GM12878 (cell line): ENCODE measurements around the gene SYT10. TPM values are rescaled to one million over a fixed set of nuclear protein-coding genes. Genes with fewer than 3 reads are reported as not detected.

Source experiments
- ATAC-seq: fragments of 200-7000 bp; cut with Tn5 transposase; 3 replicates; pipeline ENCODE4 v1.9.1; 2020; ENCODE audit warnings: mild to moderate bottlenecking, moderate library complexity
- BruUV-seq: library from RNA; stranded (reverse); fragments of 400-500 nt; replicated peaks from 2 replicates; lab custom pipeline; 2021; lab: Mats Ljungman, UMichigan
- CTCF ChIA-PET: fragments of 300-600 bp; sonication (Branson Sonifier 250); formaldehyde crosslinking; extraction: SDS; loops from one replicate; lab custom pipeline; 2021; ENCODE audit warnings: inconsistent platforms; lab: Yijun Ruan, JAX
- POLR2A ChIA-PET: fragments of 350-600 bp; formaldehyde crosslinking; extraction: SDS; loops from one replicate; lab custom pipeline; 2021; ENCODE audit warnings: inconsistent platforms; lab: Charles Lee
- RAD21 ChIA-PET: fragments of 300-600 bp; sonication (Branson Sonifier 250); formaldehyde crosslinking; loops from one replicate; lab custom pipeline; 2023; ENCODE audit warnings: antibody characterized with exemption; ENCODE audit not compliant: unreplicated experiment; lab: Charles Lee
- SMC1A ChIA-PET: fragments of 300-600 bp; sonication (Branson Sonifier 250); formaldehyde crosslinking; loops from one replicate; lab custom pipeline; 2023; ENCODE audit not compliant: unreplicated experiment, uncharacterized antibody; lab: Charles Lee
- DNase-seq: peaks from one replicate; pipeline ENCODE4 v3.0.0-alpha.2; 2011; ENCODE audit warnings: low read depth, low spot score
- FAIRE-seq: peaks from 3 replicates; lab custom pipeline; 2011; peaks lifted over from hg19 to GRCh38; lab: Jason Lieb, UNC
- H2AFZ ChIP-seq: 2 replicates; pipeline ENCODE4 v1.6.0; 2011; ENCODE audit warnings: low read depth, low read length, control low read depth; ENCODE audit not compliant: control insufficient read depth
- H3K27ac ChIP-seq: 2 replicates; pipeline ENCODE4 v1.5.1; 2011; ENCODE audit warnings: control low read depth; ENCODE audit not compliant: control insufficient read depth, insufficient read depth
- H3K27me3 ChIP-seq, 2 experiments: replicated peaks in 1 of 2; 2 replicates each; pipeline versions ENCODE4 v1.6.0 to v1.6.1; 2011; ENCODE audit warnings: low read length in 1 of 2; ENCODE audit not compliant: control insufficient read depth in 2 of 2, insufficient read depth in 2 of 2
- H3K36me3 ChIP-seq, 2 experiments: 2 replicates each; pipeline ENCODE4 v1.5.1; 2011; ENCODE audit warnings: low read length in 1 of 2; ENCODE audit not compliant: control insufficient read depth in 2 of 2, insufficient read depth in 2 of 2
- H3K4me1 ChIP-seq: 2 replicates; pipeline ENCODE4 v1.6.1; 2011; ENCODE audit warnings: mild to moderate bottlenecking, low read length, moderate library complexity, mixed read lengths; ENCODE audit not compliant: control insufficient read depth, insufficient read depth
- H3K4me2 ChIP-seq: 2 replicates; pipeline ENCODE4 v1.6.0; 2011; ENCODE audit warnings: control low read depth; ENCODE audit not compliant: control insufficient read depth, insufficient read depth
- H3K4me3 ChIP-seq: fragments of 200-600 bp; sonication (generic); 2 replicates; pipeline ENCODE4 v1.5.1; 2016
- H3K79me2 ChIP-seq: 2 replicates; pipeline ENCODE4 v1.6.0; 2011; ENCODE audit warnings: low read length; ENCODE audit not compliant: control insufficient read depth, insufficient read depth
- H3K9ac ChIP-seq: 2 replicates; pipeline ENCODE4 v1.8.0; 2011; ENCODE audit warnings: low read length, control low read depth, mixed read lengths; ENCODE audit not compliant: control insufficient read depth, insufficient read depth
- H3K9me3 ChIP-seq: replicated peaks from 3 replicates; pipeline ENCODE4 v1.5.1; 2011; ENCODE audit warnings: mild to moderate bottlenecking, low read length; ENCODE audit not compliant: control insufficient read depth, insufficient read depth
- H4K20me1 ChIP-seq: 2 replicates; pipeline ENCODE4 v1.6.0; 2011; ENCODE audit not compliant: control insufficient read depth, insufficient read depth
- CBX5 ChIP-seq: sonication (generic); IDR thresholded peaks from 2 replicates; pipeline ENCODE4 v1.6.1; 2016; ENCODE audit warnings: low read depth, moderate library complexity, mild to moderate bottlenecking, inconsistent platforms
- DPF2 ChIP-seq: fragments of 450-650 bp; IDR thresholded peaks from 2 replicates; pipeline ENCODE4 v1.6.1; 2017; ENCODE audit warnings: mild to moderate bottlenecking
- MEF2B ChIP-seq: fragments of 450-650 bp; IDR thresholded peaks from 2 replicates; pipeline ENCODE4 v1.6.1; 2018; ENCODE audit warnings: mild to moderate bottlenecking, moderate library complexity; ENCODE audit not compliant: partially characterized antibody, poor library complexity, severe bottlenecking
- MTA2 ChIP-seq: fragments of 450-650 bp; IDR thresholded peaks from 2 replicates; pipeline ENCODE4 v1.6.1; 2016; ENCODE audit warnings: low read depth, mild to moderate bottlenecking, moderate library complexity
- NBN ChIP-seq: fragments of 450-650 bp; IDR thresholded peaks from 2 replicates; pipeline ENCODE4 v1.6.1; 2016
- RAD51 ChIP-seq: fragments of 450-650 bp; IDR thresholded peaks from 2 replicates; pipeline ENCODE4 v1.6.1; 2016; ENCODE audit warnings: moderate library complexity, mild to moderate bottlenecking, inconsistent platforms
- RBBP5 ChIP-seq: fragments of 200-600 bp; sonication (generic); conservative IDR thresholded peaks from 2 replicates; pipeline ENCODE4 v1.6.1; 2016
- ZNF384 ChIP-seq: IDR thresholded peaks from 2 replicates; pipeline ENCODE4 v1.6.1; 2012; ENCODE audit warnings: low read depth, mild to moderate bottlenecking, low read length, improper control_type of control experiment, borderline replicate concordance
- WGBS: methylation state at CpG from one replicate; pipeline ENCODE4 v1.1.6; 2016; ENCODE audit warnings: low lambda C conversion rate; ENCODE audit not compliant: insufficient replicate concordance, insufficient coverage; ENCODE audit errors: missing lambda C conversion rate; 5-methylcytosine and 5-hydroxymethylcytosine counted together
- in situ Hi-C: fragments of 300-500 bp; cut with MboI; formaldehyde crosslinking; loops from 9 replicates; pipeline ENCODE4 v1.14.3; 2018; ENCODE audit warnings: mixed read lengths
- intact Hi-C: fragments of 100-400 bp; cut with micrococcal nuclease; formaldehyde crosslinking; loops from one replicate; pipeline ENCODE4 v1.14.2; 2022; ENCODE audit not compliant: unreplicated experiment
- polyA plus RNA-seq, 11 experiments: library from polyadenylated mRNA; depleted of rRNA in 4 of 11; unstranded in 6 of 11; stranded (reverse) in 5 of 11; fragments of >200 nt; fragmentation: Nextera tagmentation in 4 of 11; fragmentation: Illumina TruSeq in 1 of 11; extraction: Ambion mirVana in 4 of 11; extraction: Trizol in 1 of 11; gene quantifications; 1 replicate in 1 of 11; 2 replicates in 10 of 11; pipeline versions ENCODE4 v1.2.1 to v1.2.3, GENCODE V29; 2011 to 2016; ENCODE audit warnings: inconsistent platforms in 2 of 11, missing spikeins in 2 of 11, low read depth in 1 of 11
- total RNA-seq, 4 experiments: library from RNA; depleted of rRNA in 3 of 4; stranded (reverse); fragments of >200 nt in 3 of 4; fragmentation: Illumina TruSeq in 1 of 4; extraction: Trizol in 1 of 4; gene quantifications; 2 replicates each; pipeline versions ENCODE4 v1.2.1 to v1.2.3, GENCODE V29; 2013 to 2021
- TF ChIP-seq, protein P1 (sequence below): IDR thresholded peaks from 2 replicates; pipeline ENCODE4 v1.6.1; 2011; ENCODE audit warnings: borderline replicate concordance, low read depth, mild to moderate bottlenecking, moderate library complexity, low read length; ENCODE audit not compliant: insufficient read depth, poor library complexity, severe bottlenecking
- TF ChIP-seq, protein P2 (sequence below): IDR thresholded peaks from 2 replicates; pipeline ENCODE4 v1.6.1; 2011; ENCODE audit warnings: low read depth, mild to moderate bottlenecking, low read length, moderate library complexity, borderline replicate concordance; ENCODE audit errors: extremely low read depth

The SYT10 gene
- total and polyA plus RNA-seq, 10 of the 15 experiments (the other 5 are each of a cell fraction or from before 2014, with no cell fraction given), result 0.05 TPM; not detected in 9

DNA sequence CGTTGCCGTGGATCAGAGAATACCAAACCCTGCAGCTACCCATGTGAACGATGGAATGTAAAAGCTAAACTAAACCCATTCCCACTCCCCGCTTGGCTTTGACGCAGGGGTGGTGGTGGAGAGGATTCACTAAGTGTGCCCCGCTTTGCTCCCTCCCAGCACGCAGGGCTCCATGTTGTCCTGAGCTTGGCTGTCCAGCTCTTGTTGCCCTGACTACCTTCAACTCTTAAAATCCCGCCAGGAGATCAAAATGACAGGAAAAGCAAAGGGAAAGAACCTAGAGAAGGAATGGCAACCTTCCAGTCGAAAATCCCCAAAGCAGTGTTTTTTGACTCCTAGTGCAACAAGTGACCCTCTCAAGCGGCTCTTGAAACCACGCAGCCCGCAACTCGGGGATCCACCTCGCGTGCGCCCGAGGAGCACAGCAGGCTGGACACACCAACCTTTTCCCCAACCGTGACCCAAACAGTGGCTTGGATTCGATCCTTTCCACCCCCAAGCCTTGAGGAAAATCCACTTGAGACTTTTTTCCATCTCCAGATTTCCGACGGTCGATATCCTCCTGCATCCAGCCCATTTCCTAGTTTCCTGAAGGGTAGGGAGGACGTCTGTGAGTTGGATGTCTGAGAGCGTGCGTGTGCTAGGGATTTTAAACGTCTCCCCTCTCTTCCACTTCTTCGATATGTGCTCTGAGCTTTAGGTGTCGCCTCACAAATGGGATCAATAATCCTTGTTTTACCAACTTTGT, 1.4 kb downstream of the SYT10 start:
- Histone ChIP-seq H3K79me2 (no peaks in the 10 kb centered on the region), H3K4me1 (no peaks in the 10 kb centered on the region), H2AFZ (no peak overlapping the region), H3K9me3 (no peaks in the 10 kb centered on the region; the same call in 2 of the 3 replicates), H3K36me3 (no peaks in the 10 kb centered on the region), H3K4me2 (no peak overlapping the region), H3K9ac (no peak overlapping the region), H4K20me1 (no peaks in the 10 kb centered on the region), H3K27me3 (peaks cover 0 to 7% of the 10 kb centered on the region in 2 experiments; a peak in 2 of 4 replicates)
- FAIRE-seq, result no peak
- intact Hi-C loops, result no loop called here
- no peak for DNase-seq
- ATAC-seq, result no peak
- CTCF ChIA-PET, result no interaction called here
- in situ Hi-C loops, result no loop called here
- POLR2A ChIA-PET, result no interaction called here
- RAD21 ChIA-PET, result no interaction called here
- TF ChIP-seq NBN, result no peak
- TF ChIP-seq, protein P1, sequence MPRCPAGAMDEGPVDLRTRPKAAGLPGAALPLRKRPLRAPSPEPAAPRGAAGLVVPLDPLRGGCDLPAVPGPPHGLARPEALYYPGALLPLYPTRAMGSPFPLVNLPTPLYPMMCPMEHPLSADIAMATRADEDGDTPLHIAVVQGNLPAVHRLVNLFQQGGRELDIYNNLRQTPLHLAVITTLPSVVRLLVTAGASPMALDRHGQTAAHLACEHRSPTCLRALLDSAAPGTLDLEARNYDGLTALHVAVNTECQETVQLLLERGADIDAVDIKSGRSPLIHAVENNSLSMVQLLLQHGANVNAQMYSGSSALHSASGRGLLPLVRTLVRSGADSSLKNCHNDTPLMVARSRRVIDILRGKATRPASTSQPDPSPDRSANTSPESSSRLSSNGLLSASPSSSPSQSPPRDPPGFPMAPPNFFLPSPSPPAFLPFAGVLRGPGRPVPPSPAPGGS, result no peak
- TF ChIP-seq MEF2B, result no peak
- TF ChIP-seq, protein P2, sequence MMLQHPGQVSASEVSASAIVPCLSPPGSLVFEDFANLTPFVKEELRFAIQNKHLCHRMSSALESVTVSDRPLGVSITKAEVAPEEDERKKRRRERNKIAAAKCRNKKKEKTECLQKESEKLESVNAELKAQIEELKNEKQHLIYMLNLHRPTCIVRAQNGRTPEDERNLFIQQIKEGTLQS, result no peak
- TF ChIP-seq CBX5, result no peak
- no peak for TF ChIP-seq MTA2
- TF ChIP-seq RBBP5, result no peak
- TF ChIP-seq ZNF384, result no peak
- no peak for TF ChIP-seq RAD51
- TF ChIP-seq DPF2, result no peak
- TF ChIP-seq, all 136 proteins: peak for 0
- WGBS, result 52% methylated on average over 28 of the region's 28 CpGs
- H3K27ac ChIP-seq, result no peak overlapping the region
- SMC1A ChIA-PET, result no interaction called here
- no TSS peak for BruUV-seq
- no peak overlapping the region for H3K4me3 ChIP-seq
